DOHH2 (cell line): ENCODE data around the gene LPIN1.
A peak's percentile ranks its signal among the peaks of the same experiment; 100 is the strongest.

Experiments
- H3F3A ChIP-seq: fragments of 200-600 bp; sonication (generic), shearing (Covaris generic); 2 replicates; pipeline ENCODE4 v1.6.0; 2016; ENCODE audit warnings: antibody characterized with exemption, mild to moderate bottlenecking; ENCODE audit not compliant: control insufficient read depth, insufficient read depth
- H3K27ac ChIP-seq: fragments of 200-600 bp; sonication (generic); 2 replicates; pipeline ENCODE4 v1.5.1; 2014; ENCODE audit warnings: low read depth, mild to moderate bottlenecking, low read length, moderate library complexity
- H3K27me3 ChIP-seq: fragments of 200-600 bp; sonication (generic); 2 replicates; pipeline ENCODE4 v1.6.1; 2014; ENCODE audit warnings: mild to moderate bottlenecking, low read length, mixed read lengths; ENCODE audit not compliant: control insufficient read depth
- H3K36me3 ChIP-seq: fragments of 200-600 bp; sonication (generic); 2 replicates; pipeline ENCODE4 v1.6.1; 2014; ENCODE audit warnings: mild to moderate bottlenecking, low read length, moderate library complexity, mixed read lengths; ENCODE audit not compliant: control insufficient read depth
- H3K4me1 ChIP-seq: fragments of 200-600 bp; sonication (generic); 2 replicates; pipeline ENCODE4 v1.6.1; 2014; ENCODE audit warnings: mild to moderate bottlenecking, low read length, mixed read lengths; ENCODE audit not compliant: control insufficient read depth
- H3K4me2 ChIP-seq: fragments of 200-600 bp; sonication (generic); 2 replicates; pipeline ENCODE4 v1.6.0; 2014; ENCODE audit warnings: mild to moderate bottlenecking, low read length, moderate library complexity
- H3K4me3 ChIP-seq: fragments of 200-600 bp; sonication (generic); 2 replicates; pipeline ENCODE4 v1.5.1; 2014; ENCODE audit warnings: mild to moderate bottlenecking, low read length, mixed read lengths
- H3K79me2 ChIP-seq: fragments of 200-600 bp; sonication (generic); 2 replicates; pipeline ENCODE4 v1.6.1; 2014; ENCODE audit warnings: mild to moderate bottlenecking, low read length, mixed read lengths; ENCODE audit not compliant: control insufficient read depth
- H3K9me2 ChIP-seq: fragments of 200-600 bp; sonication (generic); replicated peaks from 2 replicates; pipeline ENCODE4 v1.6.1; 2014; ENCODE audit warnings: mild to moderate bottlenecking, low read length, mixed read lengths; ENCODE audit not compliant: control insufficient read depth
- H3K9me3 ChIP-seq: fragments of 200-600 bp; sonication (generic); 2 replicates; pipeline ENCODE4 v1.6.1; 2014; ENCODE audit warnings: antibody characterized with exemption, low read length, mixed read lengths; ENCODE audit not compliant: control insufficient read depth, insufficient read depth
- H4K20me1 ChIP-seq: fragments of 200-600 bp; sonication (generic); 2 replicates; pipeline ENCODE4 v1.6.0; 2014; ENCODE audit warnings: low read depth, mild to moderate bottlenecking, antibody characterized with exemption, low read length, moderate library complexity; ENCODE audit not compliant: control insufficient read depth, insufficient read depth
- EZH2phosphoT487 ChIP-seq: fragments of 200-600 bp; sonication (generic); IDR thresholded peaks from 2 replicates; pipeline ENCODE4 v1.6.1; 2017; ENCODE audit warnings: borderline replicate concordance, mild to moderate bottlenecking, antibody characterized with exemption, low read length, moderate library complexity, mixed read lengths
- TF ChIP-seq, protein P1 (sequence below): fragments of 200-600 bp; sonication (generic); IDR thresholded peaks from one replicate; pipeline ENCODE4 v1.5.1; 2014; ENCODE audit warnings: antibody characterized with exemption, mild to moderate bottlenecking, low read depth, low read length; ENCODE audit not compliant: poor library complexity, severe bottlenecking

Gene LPIN1

DNA sequence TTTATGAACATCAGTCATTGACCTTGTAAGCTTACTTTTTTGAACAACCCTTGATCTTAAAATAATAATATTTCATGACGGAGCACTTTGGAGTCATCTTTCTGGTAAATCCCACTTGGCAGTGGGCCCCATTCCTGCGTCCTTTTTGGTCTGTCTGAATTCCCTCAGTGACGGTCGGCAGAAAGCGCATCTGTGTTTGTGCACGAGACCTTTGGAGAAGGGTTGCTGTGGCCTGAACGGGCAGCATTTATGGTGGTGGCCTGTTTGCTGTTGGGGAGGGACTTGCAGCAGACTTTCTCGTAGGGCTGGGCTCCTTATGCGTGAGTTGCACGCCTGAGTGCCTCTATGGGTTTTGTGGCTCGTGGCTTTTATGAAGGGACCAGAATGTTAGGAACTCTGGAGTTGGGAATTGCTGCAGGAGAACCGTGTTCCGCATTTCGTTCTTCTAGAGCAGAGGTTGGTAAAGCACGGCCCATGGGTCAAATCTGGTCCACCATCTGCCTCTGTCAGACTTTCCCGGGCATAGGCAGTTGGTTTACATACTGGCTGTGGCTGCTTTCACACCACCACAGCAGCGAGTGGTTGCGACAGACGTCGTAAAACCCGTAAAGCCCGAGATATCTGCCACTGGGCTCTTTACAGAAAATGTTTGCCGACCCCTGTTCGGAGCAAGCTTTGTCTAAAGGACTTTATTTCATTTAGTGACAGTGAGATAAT is 30.8 kb downstream of the LPIN1 start:
- Histone ChIP-seq H3K79me2 (no peaks in the 10 kb centered on the region), H3K4me2 (no peak overlapping the region), H3F3A (peaks cover 4% of the 10 kb centered on the region; the same call in 1 of the 2 replicates), H3K9me2 (no peaks in the 10 kb centered on the region), H3K36me3 (peaks cover 55% of the 10 kb centered on the region), H3K27ac (no peak overlapping the region), H3K27me3 (no peaks in the 10 kb centered on the region), H3K4me1 (peaks cover 17% of the 10 kb centered on the region), H4K20me1 (no peaks in the 10 kb centered on the region; the same call in 1 of the 2 replicates), H3K4me3 (no peak overlapping the region), H3K9me3 (no peaks in the 10 kb centered on the region)
- TF ChIP-seq, protein P1, sequence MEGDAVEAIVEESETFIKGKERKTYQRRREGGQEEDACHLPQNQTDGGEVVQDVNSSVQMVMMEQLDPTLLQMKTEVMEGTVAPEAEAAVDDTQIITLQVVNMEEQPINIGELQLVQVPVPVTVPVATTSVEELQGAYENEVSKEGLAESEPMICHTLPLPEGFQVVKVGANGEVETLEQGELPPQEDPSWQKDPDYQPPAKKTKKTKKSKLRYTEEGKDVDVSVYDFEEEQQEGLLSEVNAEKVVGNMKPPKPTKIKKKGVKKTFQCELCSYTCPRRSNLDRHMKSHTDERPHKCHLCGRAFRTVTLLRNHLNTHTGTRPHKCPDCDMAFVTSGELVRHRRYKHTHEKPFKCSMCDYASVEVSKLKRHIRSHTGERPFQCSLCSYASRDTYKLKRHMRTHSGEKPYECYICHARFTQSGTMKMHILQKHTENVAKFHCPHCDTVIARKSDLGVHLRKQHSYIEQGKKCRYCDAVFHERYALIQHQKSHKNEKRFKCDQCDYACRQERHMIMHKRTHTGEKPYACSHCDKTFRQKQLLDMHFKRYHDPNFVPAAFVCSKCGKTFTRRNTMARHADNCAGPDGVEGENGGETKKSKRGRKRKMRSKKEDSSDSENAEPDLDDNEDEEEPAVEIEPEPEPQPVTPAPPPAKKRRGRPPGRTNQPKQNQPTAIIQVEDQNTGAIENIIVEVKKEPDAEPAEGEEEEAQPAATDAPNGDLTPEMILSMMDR: no peak
- TF ChIP-seq EZH2phosphoT487: no peak

DNA sequence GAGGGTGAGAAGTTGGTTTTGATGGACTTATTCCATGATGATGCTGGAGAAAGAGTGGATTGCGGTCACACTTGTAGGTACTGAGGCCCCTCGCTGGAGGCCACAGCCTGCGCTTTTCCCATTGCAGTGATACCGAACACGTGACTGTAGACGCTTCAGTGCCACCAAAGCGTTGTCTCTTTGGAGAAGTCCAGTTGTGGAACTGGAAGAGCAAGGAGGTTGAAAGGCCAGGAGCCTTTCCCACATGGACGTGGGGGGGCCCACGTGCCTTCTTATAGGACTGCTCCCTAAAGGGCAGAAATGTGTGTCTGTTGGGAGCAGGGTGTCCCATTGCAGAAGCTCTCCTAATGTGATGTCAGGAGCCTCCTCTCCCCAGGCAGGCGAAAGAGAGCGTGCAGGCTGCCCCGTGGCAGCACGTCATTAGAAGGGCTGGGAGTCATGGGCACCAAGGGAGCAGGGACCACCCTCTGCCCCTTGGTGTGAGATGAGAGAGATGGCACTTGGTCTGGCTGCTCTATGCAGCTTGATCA is 31.5 kb downstream of the LPIN1 start:
- H3K36me3 ChIP-seq: peaks cover 60% of the 10 kb centered on the region
- H3F3A ChIP-seq: peaks cover 4% of the 10 kb centered on the region; the same call in 1 of the 2 replicates
- no peak overlapping the region for H3K27ac ChIP-seq
- H3K9me3 ChIP-seq: no peaks in the 10 kb centered on the region
- H3K9me2 ChIP-seq: no peaks in the 10 kb centered on the region
- H3K4me2 ChIP-seq: no peak overlapping the region
- H3K4me1 ChIP-seq: peaks cover 17% of the 10 kb centered on the region
- H3K79me2 ChIP-seq: no peaks in the 10 kb centered on the region
- H3K27me3 ChIP-seq: no peaks in the 10 kb centered on the region
- H3K4me3 ChIP-seq: no peak overlapping the region
- TF ChIP-seq EZH2phosphoT487: no peak
- TF ChIP-seq, protein P1: no peak
- no peaks in the 10 kb centered on the region; the same call in 1 of the 2 replicates for H4K20me1 ChIP-seq

DNA sequence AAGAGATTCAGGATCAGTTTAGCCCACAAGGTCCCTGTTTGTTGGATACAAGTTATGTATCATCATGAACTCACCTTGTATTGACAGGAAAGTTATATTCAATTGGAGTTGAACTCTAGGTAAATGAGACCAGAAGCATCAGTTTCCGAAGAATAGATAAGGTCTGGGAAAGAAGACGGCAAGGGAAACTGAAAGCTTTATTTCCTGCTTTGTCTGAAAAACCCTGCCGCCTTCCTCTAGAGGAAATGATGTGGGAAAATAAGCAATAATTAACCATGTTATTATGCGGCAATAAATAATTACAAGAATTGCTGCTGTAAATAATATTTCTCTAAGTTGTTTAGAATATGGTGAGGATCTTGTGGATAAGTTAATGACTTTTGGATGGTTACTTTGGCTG is 32.0 kb downstream of the LPIN1 start:
- no peaks in the 10 kb centered on the region for H3K79me2 ChIP-seq
- no peaks in the 10 kb centered on the region; the same call in 1 of the 2 replicates for H4K20me1 ChIP-seq
- no peak overlapping the region for H3K27ac ChIP-seq
- no peaks in the 10 kb centered on the region for H3K9me3 ChIP-seq
- no peaks in the 10 kb centered on the region for H3K9me2 ChIP-seq
- H3K27me3 ChIP-seq: no peaks in the 10 kb centered on the region
- peak overlapping the region; percentile 55 for H3K4me2 ChIP-seq
- H3F3A ChIP-seq: peaks cover 4% of the 10 kb centered on the region; the same call in 1 of the 2 replicates
- H3K36me3 ChIP-seq: peaks cover 59% of the 10 kb centered on the region
- TF ChIP-seq, protein P1: no peak
- no peak for TF ChIP-seq EZH2phosphoT487
- peaks cover 17% of the 10 kb centered on the region for H3K4me1 ChIP-seq
- H3K4me3 ChIP-seq: no peak overlapping the region
